HCT116 (cell line): ENCODE data around the gene HOXC12. TPM values are rescaled to one million over a fixed set of nuclear protein-coding genes. Genes with fewer than 3 reads are reported as not detected.

Experiments
- ATAC-seq: fragments of 200-7000 bp; cut with Tn5 transposase; 2 replicates; pipeline ENCODE4 v1.9.1; 2020; ENCODE audit warnings: mild to moderate bottlenecking, moderate library complexity
- BruUV-seq: library from RNA; stranded (reverse); fragments of 400-500 nt; replicated peaks from 2 replicates; lab custom pipeline; 2021; lab: Mats Ljungman, UMichigan
- CTCF ChIA-PET: fragments of 300-600 bp; sonication (Branson Sonifier 250); formaldehyde crosslinking; loops from one replicate; lab custom pipeline; 2021; ENCODE audit warnings: antibody characterized with exemption; lab: Charles Lee
- POLR2A ChIA-PET: fragments of 300-600, 350-600 bp; sonication (Branson Sonifier 250); formaldehyde crosslinking; loops from one replicate; lab custom pipeline; 2021; ENCODE audit warnings: antibody characterized with exemption; lab: Charles Lee
- RAD21 ChIA-PET, 2 experiments: fragments of 300-600 bp; sonication (Branson Sonifier 250); formaldehyde crosslinking; loops; one replicate each; lab custom pipeline; 2023; ENCODE audit warnings: low total read pairs in 2 of 2; ENCODE audit not compliant: uncharacterized antibody in 2 of 2, unreplicated experiment in 2 of 2, low non-redundant PET in 1 of 2; lab: Charles Lee
- DNase-seq: peaks from one replicate; pipeline ENCODE4 v3.0.0-alpha.2; 2010; ENCODE audit warnings: low read depth, low spot score
- H2AFZ ChIP-seq: fragments of 200-600 bp; shearing (Covaris generic), sonication (generic); 2 replicates; pipeline ENCODE4 v1.6.1; 2017; ENCODE audit warnings: low read depth, mixed run types, mixed read lengths, antibody characterized with exemption, low read length; ENCODE audit not compliant: poor library complexity, severe bottlenecking
- H3K27ac ChIP-seq: 2 replicates; pipeline ENCODE4 v1.5.1; 2012; ENCODE audit warnings: low read depth, low read length
- H3K27me3 ChIP-seq: fragments of 200-600 bp; sonication (generic); 2 replicates; pipeline ENCODE4 v1.6.1; 2016; ENCODE audit warnings: mixed run types, low read length, mixed read lengths; ENCODE audit not compliant: insufficient read depth
- H3K36me3 ChIP-seq, 2 experiments: fragments of 200-500 bp in 1 of 2; fragments of 200-600 bp in 1 of 2; sonication (Bioruptor generic) in 1 of 2; sonication (generic) in 1 of 2; 2 replicates each; pipeline versions ENCODE4 v1.5.1 to v1.6.1; 2014 to 2016; ENCODE audit warnings: low read length in 2 of 2, inconsistent platforms in 1 of 2, mixed read lengths in 1 of 2, mixed run types in 1 of 2; ENCODE audit not compliant: insufficient read depth in 2 of 2, control insufficient read depth in 1 of 2
- H3K4me1 ChIP-seq, 2 experiments: fragments of 200-600 bp in 1 of 2; sonication (generic) in 1 of 2; 2 replicates each; pipeline versions ENCODE4 v1.5.1 to v1.6.1; 2012 to 2017; ENCODE audit warnings: low read length in 2 of 2, inconsistent platforms in 1 of 2, mild to moderate bottlenecking in 1 of 2, mixed read lengths in 1 of 2, mixed run types in 1 of 2, moderate library complexity in 1 of 2; ENCODE audit not compliant: insufficient read depth in 2 of 2, control insufficient read depth in 1 of 2
- H3K4me2 ChIP-seq: fragments of 200-600 bp; sonication (generic); 2 replicates; pipeline ENCODE4 v1.6.1; 2017; ENCODE audit warnings: mixed run types, low read length, mixed read lengths
- H3K4me3 ChIP-seq, 2 experiments: fragments of 200-600 bp in 1 of 2; sonication (generic) in 1 of 2; replicated peaks in 1 of 2; 2 replicates each; pipeline ENCODE4 v1.5.1; 2011 to 2016; ENCODE audit warnings: low read length in 2 of 2, control low read depth in 1 of 2, low read depth in 1 of 2, mild to moderate bottlenecking in 1 of 2, mixed read lengths in 1 of 2, mixed run types in 1 of 2
- H3K79me2 ChIP-seq: fragments of 200-600 bp; sonication (generic); 2 replicates; pipeline ENCODE4 v1.6.1; 2017; ENCODE audit warnings: mild to moderate bottlenecking, mixed run types, low read length, moderate library complexity, mixed read lengths; ENCODE audit not compliant: insufficient read depth
- H3K9ac ChIP-seq: fragments of 200-600 bp; sonication (generic); 2 replicates; pipeline ENCODE4 v1.6.1; 2016; ENCODE audit warnings: low read length, mixed read lengths
- H3K9me2 ChIP-seq: fragments of 200-600 bp; sonication (generic), shearing (Covaris generic); 2 replicates; pipeline ENCODE4 v1.6.1; 2017; ENCODE audit warnings: mixed run types, mild to moderate bottlenecking, moderate library complexity; ENCODE audit not compliant: insufficient read depth
- H3K9me3 ChIP-seq, 2 experiments: fragments of 200-500 bp in 1 of 2; fragments of 200-600 bp in 1 of 2; sonication (Bioruptor generic) in 1 of 2; sonication (generic) in 1 of 2; 2 replicates each; pipeline ENCODE4 v1.6.1; 2014 to 2017; ENCODE audit warnings: low read length in 2 of 2, mixed read lengths in 2 of 2, inconsistent platforms in 1 of 2, low read depth in 1 of 2, mild to moderate bottlenecking in 1 of 2, mixed run types in 1 of 2, moderate library complexity in 1 of 2; ENCODE audit not compliant: control insufficient read depth in 1 of 2, insufficient read depth in 1 of 2
- H4K20me1 ChIP-seq: fragments of 200-600 bp; sonication (generic), shearing (Covaris generic); 2 replicates; pipeline ENCODE4 v1.6.1; 2017; ENCODE audit warnings: mixed run types, mild to moderate bottlenecking, moderate library complexity; ENCODE audit not compliant: insufficient read depth
- CEBPB ChIP-seq: IDR thresholded peaks from 2 replicates; pipeline ENCODE4 v1.6.1; 2012; ENCODE audit warnings: low read depth
- ELF1 ChIP-seq: IDR thresholded peaks from 2 replicates; pipeline ENCODE4 v1.6.1; 2012; ENCODE audit warnings: low read depth, borderline replicate concordance
- EZH2 ChIP-seq: fragments of 200-600 bp; sonication (generic); IDR thresholded peaks from 2 replicates; pipeline ENCODE4 v1.6.1; 2017; ENCODE audit warnings: antibody characterized with exemption, mixed run types
- EZH2phosphoT487 ChIP-seq: fragments of 200-600 bp; IDR thresholded peaks from 2 replicates; pipeline ENCODE4 v1.6.1; 2018; ENCODE audit warnings: antibody characterized with exemption, borderline replicate concordance
- JUND ChIP-seq: IDR thresholded peaks from 2 replicates; pipeline ENCODE4 v1.6.1; 2012
- SIN3A ChIP-seq: IDR thresholded peaks from 2 replicates; pipeline ENCODE4 v1.6.1; 2012; ENCODE audit warnings: low read depth
- intact Hi-C: fragments of 100-400 bp; cut with micrococcal nuclease; formaldehyde crosslinking; loops from 2 replicates; pipeline ENCODE4 v1.10.0; 2022
- total RNA-seq: library from RNA; stranded (reverse); gene quantifications from one replicate; pipeline ENCODE4 v1.2.1, GENCODE V29; 2021; ENCODE audit not compliant: unreplicated experiment
- TF ChIP-seq, protein P1 (sequence below), 3 experiments: fragments of 200-600 bp in 1 of 3; sonication (generic) in 1 of 3; IDR thresholded peaks in 2 of 3; conservative IDR thresholded peaks in 1 of 3; 2 replicates each; pipeline ENCODE4 v1.5.1; 2012 to 2017; ENCODE audit warnings: low read depth in 2 of 3, low read length in 2 of 3, antibody characterized with exemption in 1 of 3, borderline replicate concordance in 1 of 3, control low read depth in 1 of 3, mild to moderate bottlenecking in 1 of 3, mixed read lengths in 1 of 3, mixed run types in 1 of 3, moderate library complexity in 1 of 3; ENCODE audit not compliant: insufficient read depth in 1 of 3

The HOXC12 gene
- total RNA-seq, 1 experiment from 2014 or later, result not detected

DNA sequence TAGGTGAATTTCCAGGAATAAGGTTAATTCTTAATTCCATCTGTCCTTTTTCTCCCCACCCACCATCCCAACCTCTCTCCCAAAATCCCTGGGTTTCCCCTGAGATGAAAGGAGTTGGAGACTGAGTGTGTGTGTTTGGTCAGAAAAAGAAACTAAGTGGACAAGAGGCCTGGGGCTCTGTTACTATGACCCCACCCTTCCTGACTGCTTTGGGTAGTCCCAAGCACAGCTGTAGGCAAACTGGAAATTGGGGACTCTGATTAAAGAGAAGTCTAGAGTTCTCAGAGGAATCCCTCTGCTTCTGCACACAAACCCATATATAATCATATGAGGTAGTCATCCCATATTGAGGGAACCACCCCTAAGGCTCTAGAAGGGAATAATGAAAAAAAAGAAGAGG, 7.0 kb upstream of the HOXC12 start:
- TF ChIP-seq ELF1, result no peak
- no peak for TF ChIP-seq SIN3A
- TF ChIP-seq CEBPB, result no peak
- TF ChIP-seq EZH2, result no peak
- TF ChIP-seq, protein P1, sequence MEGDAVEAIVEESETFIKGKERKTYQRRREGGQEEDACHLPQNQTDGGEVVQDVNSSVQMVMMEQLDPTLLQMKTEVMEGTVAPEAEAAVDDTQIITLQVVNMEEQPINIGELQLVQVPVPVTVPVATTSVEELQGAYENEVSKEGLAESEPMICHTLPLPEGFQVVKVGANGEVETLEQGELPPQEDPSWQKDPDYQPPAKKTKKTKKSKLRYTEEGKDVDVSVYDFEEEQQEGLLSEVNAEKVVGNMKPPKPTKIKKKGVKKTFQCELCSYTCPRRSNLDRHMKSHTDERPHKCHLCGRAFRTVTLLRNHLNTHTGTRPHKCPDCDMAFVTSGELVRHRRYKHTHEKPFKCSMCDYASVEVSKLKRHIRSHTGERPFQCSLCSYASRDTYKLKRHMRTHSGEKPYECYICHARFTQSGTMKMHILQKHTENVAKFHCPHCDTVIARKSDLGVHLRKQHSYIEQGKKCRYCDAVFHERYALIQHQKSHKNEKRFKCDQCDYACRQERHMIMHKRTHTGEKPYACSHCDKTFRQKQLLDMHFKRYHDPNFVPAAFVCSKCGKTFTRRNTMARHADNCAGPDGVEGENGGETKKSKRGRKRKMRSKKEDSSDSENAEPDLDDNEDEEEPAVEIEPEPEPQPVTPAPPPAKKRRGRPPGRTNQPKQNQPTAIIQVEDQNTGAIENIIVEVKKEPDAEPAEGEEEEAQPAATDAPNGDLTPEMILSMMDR (IDR thresholded peaks at IDR 0.05 in 2 of 3, conservative IDR thresholded peaks at IDR 0.05 in 1 of 3; ENCODE audit: borderline replicate concordance in 1 of 3, insufficient read depth in 1 of 3, low read depth in 2 of 3, low read length in 2 of 3), result no peak
- no peak for TF ChIP-seq JUND
- no peak for TF ChIP-seq EZH2phosphoT487
- no peak overlapping the region for H3K4me2 ChIP-seq
- no peaks in the 10 kb centered on the region for H3K9me3 ChIP-seq
- no peaks in the 10 kb centered on the region for H3K36me3 ChIP-seq
- H3K4me1 ChIP-seq, result peaks cover 4 to 5% of the 10 kb centered on the region in 2 experiments
- no peaks in the 10 kb centered on the region for H3K79me2 ChIP-seq
- ChIA-PET CTCF (no interaction called here), POLR2A (no interaction called here), RAD21 (no interaction called here)
- H3K9me2 ChIP-seq, result no peaks in the 10 kb centered on the region
- H3K9ac ChIP-seq, result no peak overlapping the region
- intact Hi-C loops, result no loop called here
- H3K27ac ChIP-seq, result no peak overlapping the region
- no peaks in the 10 kb centered on the region for H3K27me3 ChIP-seq
- H3K4me3 ChIP-seq, result no peak overlapping the region
- H4K20me1 ChIP-seq, result no peaks in the 10 kb centered on the region
- no peak for DNase-seq
- BruUV-seq, result no TSS peak
- no peak overlapping the region for H2AFZ ChIP-seq
- ATAC-seq, result no peak
